ENCODE measurements around the gene GPR3.

DNA sequence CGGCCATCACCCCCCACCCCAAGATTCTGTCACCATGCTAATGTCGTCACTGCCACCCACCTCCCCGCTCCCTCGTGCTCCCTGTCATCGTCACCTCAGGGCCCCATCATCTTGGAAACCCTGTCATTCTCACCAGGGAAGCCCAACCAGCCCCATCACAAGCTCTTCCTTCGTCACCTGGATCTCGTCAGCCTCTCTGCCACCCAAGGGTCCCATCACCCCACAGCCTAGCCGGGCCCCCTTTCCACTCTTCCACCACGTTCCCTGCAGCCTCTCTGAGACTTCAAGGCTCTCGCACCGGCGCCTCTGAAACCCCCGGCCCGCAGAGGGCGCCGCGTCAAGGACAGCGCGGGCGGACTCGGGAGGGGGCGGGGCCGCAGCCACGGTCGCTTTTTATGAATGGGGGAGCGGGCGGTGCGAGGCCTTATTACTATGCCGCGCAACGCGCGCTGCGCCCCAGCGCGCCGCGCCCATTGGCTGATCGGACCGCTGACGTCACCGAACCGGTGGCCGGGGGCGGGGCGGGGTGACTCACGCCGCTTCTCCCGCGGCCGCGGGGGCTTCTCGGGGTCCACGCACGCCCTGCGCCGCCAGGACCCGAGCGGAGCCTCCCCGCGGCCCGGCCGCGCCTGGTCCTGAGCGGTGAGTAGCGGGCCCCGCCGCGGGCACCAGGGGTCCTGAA, at the start of gene GPR3:
- TF ChIP-seq TCF12 (IDR thresholded peaks at IDR 0.05; ENCODE audit: low read depth) (peak; percentile 52; the same call in 1 of the 2 replicates), TAF1 (IDR thresholded peaks at IDR 0.05; ENCODE audit: low read depth) (no peak), NFIC (IDR thresholded peaks at IDR 0.05) (no peak), RAD21 (IDR thresholded peaks at IDR 0.05; ENCODE audit: low read depth) (peak; percentile 12; the same call in 1 of the 2 replicates), TEAD4 (IDR thresholded peaks at IDR 0.05) (no peak), ZBTB7A (IDR thresholded peaks at IDR 0.05; ENCODE audit: low read depth) (peak; percentile 99), YY1 (IDR thresholded peaks at IDR 0.05; ENCODE audit: low read depth) (no peak), CEBPB (IDR thresholded peaks at IDR 0.05) (no peak), CREB1 (IDR thresholded peaks at IDR 0.05; ENCODE audit: low read depth) (peak; percentile 50; the same call in 1 of the 2 replicates), FOXM1 (IDR thresholded peaks at IDR 0.05; ENCODE audit: borderline replicate concordance, low read depth) (peak; percentile 83)
- TF ChIP-seq, protein P1, sequence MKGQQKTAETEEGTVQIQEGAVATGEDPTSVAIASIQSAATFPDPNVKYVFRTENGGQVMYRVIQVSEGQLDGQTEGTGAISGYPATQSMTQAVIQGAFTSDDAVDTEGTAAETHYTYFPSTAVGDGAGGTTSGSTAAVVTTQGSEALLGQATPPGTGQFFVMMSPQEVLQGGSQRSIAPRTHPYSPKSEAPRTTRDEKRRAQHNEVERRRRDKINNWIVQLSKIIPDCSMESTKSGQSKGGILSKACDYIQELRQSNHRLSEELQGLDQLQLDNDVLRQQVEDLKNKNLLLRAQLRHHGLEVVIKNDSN (IDR thresholded peaks at IDR 0.05) = no peak
- TF ChIP-seq, protein P2, sequence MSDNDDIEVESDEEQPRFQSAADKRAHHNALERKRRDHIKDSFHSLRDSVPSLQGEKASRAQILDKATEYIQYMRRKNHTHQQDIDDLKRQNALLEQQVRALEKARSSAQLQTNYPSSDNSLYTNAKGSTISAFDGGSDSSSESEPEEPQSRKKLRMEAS (IDR thresholded peaks at IDR 0.05) = no peak
- TF ChIP-seq, protein P3, sequence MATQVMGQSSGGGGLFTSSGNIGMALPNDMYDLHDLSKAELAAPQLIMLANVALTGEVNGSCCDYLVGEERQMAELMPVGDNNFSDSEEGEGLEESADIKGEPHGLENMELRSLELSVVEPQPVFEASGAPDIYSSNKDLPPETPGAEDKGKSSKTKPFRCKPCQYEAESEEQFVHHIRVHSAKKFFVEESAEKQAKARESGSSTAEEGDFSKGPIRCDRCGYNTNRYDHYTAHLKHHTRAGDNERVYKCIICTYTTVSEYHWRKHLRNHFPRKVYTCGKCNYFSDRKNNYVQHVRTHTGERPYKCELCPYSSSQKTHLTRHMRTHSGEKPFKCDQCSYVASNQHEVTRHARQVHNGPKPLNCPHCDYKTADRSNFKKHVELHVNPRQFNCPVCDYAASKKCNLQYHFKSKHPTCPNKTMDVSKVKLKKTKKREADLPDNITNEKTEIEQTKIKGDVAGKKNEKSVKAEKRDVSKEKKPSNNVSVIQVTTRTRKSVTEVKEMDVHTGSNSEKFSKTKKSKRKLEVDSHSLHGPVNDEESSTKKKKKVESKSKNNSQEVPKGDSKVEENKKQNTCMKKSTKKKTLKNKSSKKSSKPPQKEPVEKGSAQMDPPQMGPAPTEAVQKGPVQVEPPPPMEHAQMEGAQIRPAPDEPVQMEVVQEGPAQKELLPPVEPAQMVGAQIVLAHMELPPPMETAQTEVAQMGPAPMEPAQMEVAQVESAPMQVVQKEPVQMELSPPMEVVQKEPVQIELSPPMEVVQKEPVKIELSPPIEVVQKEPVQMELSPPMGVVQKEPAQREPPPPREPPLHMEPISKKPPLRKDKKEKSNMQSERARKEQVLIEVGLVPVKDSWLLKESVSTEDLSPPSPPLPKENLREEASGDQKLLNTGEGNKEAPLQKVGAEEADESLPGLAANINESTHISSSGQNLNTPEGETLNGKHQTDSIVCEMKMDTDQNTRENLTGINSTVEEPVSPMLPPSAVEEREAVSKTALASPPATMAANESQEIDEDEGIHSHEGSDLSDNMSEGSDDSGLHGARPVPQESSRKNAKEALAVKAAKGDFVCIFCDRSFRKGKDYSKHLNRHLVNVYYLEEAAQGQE (IDR thresholded peaks at IDR 0.05; ENCODE audit: low read depth) = no peak

Data from Ishikawa (cell line).